Transverse colon (tissue), 4 donors: ENCODE data around the gene VAC14. TPM values are rescaled to one million over a fixed set of nuclear protein-coding genes. Genes with fewer than 3 reads are reported as not detected.

ENCODE experiments used
- DNase-seq: peaks from one replicate; pipeline ENCODE4 v3.0.0-alpha.2; 2019
- H3K27ac ChIP-seq, 4 donors: fragments of 200-600 bp; sonication (generic); 2 replicates each; pipeline ENCODE4 v1.5.1; 2016 to 2018; ENCODE audit warnings: inconsistent platforms in 4 of 4
- H3K27me3 ChIP-seq: fragments of 200-600 bp; sonication (generic); 2 replicates; pipeline ENCODE4 v1.5.1; 2017; ENCODE audit warnings: inconsistent platforms
- H3K36me3 ChIP-seq, 4 donors: fragments of 200-600 bp; sonication (generic); 2 replicates each; pipeline ENCODE4 v1.5.1; 2017 to 2019; ENCODE audit warnings: inconsistent platforms in 4 of 4
- H3K4me1 ChIP-seq, 4 donors: fragments of 200-600 bp; sonication (generic); 2 replicates each; pipeline ENCODE4 v1.5.1; 2017 to 2020; ENCODE audit warnings: inconsistent platforms in 4 of 4
- H3K4me3 ChIP-seq, 4 donors: fragments of 200-600 bp; sonication (generic); 1 replicate in 1 of 4; 2 replicates in 3 of 4; pipeline versions ENCODE4 v1.5.1 to v1.6.1; 2017 to 2019; ENCODE audit warnings: inconsistent platforms in 4 of 4
- H3K9me3 ChIP-seq, 2 donors: fragments of 200-600 bp; sonication (generic); 2 replicates each; pipeline ENCODE4 v1.5.1; 2017 to 2019; ENCODE audit warnings: inconsistent platforms in 2 of 2
- EP300 ChIP-seq: sonication (generic); formaldehyde crosslinking; IDR thresholded peaks from one replicate; pipeline ENCODE4 v1.6.1; 2017; ENCODE audit warnings: antibody characterized with exemption, low read depth
- POLR2A ChIP-seq: fragments of 450-650 bp; IDR thresholded peaks from one replicate; pipeline ENCODE4 v1.6.1; 2016; ENCODE audit warnings: antibody characterized with exemption, mild to moderate bottlenecking, moderate library complexity
- POLR2AphosphoS5 ChIP-seq, 3 donors: sonication (generic); formaldehyde crosslinking; IDR thresholded peaks; one replicate each; pipeline ENCODE4 v1.6.1; 2016; ENCODE audit warnings: antibody characterized with exemption in 3 of 3
- WGBS, 2 donors: methylation state at CpG; one replicate each; pipeline ENCODE4 v1.1.5; 2018; ENCODE audit warnings: low coverage in 1 of 2; 5-methylcytosine and 5-hydroxymethylcytosine counted together
- in situ Hi-C, 4 donors: fragments of 200-750 bp; cut with MboI; loops; one replicate each; pipeline versions ENCODE4 v1.15.0 to v1.15.1; 2017; ENCODE audit warnings: low sequenced_read_pairs in 3 of 4, low pct_ligation_motif_present in 1 of 4, low pct_unique_long_range_greater_than_20kb in 1 of 4
- intact Hi-C: fragments of 100-400 bp; cut with DNase I; formaldehyde crosslinking; loops from one replicate; pipeline ENCODE4 v1.15.1; 2023; ENCODE audit warnings: low total_unique reads
- total RNA-seq, 4 donors: library from RNA; depleted of rRNA; stranded (reverse); fragments of >200 nt; gene quantifications; one replicate each; pipeline ENCODE4 v1.1.0, GENCODE V29; 2016
- TF ChIP-seq, protein P1 (sequence below), 5 experiments: fragments of 200-600 bp in 3 of 5; fragments of 450-650 bp in 2 of 5; sonication (generic) in 3 of 5; IDR thresholded peaks; 1 replicate in 2 of 5; 2 replicates in 3 of 5; pipeline ENCODE4 v1.5.1; 2016 to 2017; ENCODE audit warnings: antibody characterized with exemption in 5 of 5, inconsistent platforms in 3 of 5, mild to moderate bottlenecking in 2 of 5, moderate library complexity in 1 of 5

The VAC14 gene
- total RNA-seq, 4 donors from 2014 or later = 37.2 to 270 (median 64.3) TPM

DNA sequence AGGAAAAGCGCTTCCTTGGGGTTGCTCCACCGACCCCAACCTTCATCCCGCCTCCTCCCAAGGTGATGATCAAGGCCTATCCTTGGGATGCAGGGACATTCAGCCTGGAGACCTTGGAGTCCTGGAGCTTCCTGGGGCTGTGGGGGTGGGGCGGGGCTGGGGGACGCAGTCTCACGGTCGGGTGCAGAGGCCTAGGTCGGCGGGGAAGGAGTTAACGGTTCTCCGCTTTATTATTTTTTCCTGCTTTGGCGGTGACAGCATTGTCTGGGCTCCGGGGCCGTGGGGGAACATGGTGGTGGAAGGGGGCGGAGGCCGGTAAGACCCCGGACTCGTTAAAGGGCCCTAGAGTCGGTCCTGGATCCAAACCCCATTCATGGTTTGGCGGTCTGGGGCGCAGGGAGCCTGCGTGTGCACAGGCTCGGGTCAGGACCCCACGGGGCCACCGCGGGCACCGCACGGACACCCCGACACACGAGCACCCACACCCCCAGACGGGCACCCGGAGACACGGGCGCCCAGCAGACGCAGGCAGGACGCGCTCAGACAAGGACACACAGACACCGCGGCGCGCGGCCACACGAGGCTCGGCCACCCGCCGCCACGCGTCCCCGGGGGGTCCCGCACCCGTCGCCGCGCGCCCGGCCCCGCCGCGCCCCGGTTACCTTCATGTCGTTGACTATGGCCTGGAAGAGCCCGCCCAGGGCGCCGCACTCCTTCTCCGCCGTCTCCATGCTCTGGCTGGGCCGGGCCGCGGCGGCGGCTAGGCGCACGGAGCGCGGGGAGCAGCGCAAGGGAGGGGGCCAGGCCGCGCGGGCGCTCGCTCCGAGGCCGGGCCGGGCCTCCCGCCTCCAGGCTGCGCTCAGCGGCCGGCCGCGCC lies 115.7 kb downstream of the VAC14 start:
- H3K4me1 ChIP-seq = peaks cover 59 to 93% (median 80%) of the 10 kb centered on the region in 4 donors
- no peak for DNase-seq
- in situ Hi-C loops = loop anchor here in 1 of 4 donors (10.0 kb wide), 1 partner anchor 80 kb away; no protein-coding TSS in a partner anchor
- TF ChIP-seq, protein P1, sequence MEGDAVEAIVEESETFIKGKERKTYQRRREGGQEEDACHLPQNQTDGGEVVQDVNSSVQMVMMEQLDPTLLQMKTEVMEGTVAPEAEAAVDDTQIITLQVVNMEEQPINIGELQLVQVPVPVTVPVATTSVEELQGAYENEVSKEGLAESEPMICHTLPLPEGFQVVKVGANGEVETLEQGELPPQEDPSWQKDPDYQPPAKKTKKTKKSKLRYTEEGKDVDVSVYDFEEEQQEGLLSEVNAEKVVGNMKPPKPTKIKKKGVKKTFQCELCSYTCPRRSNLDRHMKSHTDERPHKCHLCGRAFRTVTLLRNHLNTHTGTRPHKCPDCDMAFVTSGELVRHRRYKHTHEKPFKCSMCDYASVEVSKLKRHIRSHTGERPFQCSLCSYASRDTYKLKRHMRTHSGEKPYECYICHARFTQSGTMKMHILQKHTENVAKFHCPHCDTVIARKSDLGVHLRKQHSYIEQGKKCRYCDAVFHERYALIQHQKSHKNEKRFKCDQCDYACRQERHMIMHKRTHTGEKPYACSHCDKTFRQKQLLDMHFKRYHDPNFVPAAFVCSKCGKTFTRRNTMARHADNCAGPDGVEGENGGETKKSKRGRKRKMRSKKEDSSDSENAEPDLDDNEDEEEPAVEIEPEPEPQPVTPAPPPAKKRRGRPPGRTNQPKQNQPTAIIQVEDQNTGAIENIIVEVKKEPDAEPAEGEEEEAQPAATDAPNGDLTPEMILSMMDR (IDR thresholded peaks at IDR 0.05) = no peak
- no peak for TF ChIP-seq POLR2AphosphoS5 (IDR thresholded peaks at IDR 0.05)
- TF ChIP-seq POLR2A = no peak
- TF ChIP-seq EP300 = no peak
- 6% methylated on average over 19 of the region's 90 CpGs; no CpG with 5 or more reads in 1 of the 2 donors for WGBS, 2 donors
- peak overlapping the region; percentile 57 to 61 (median 58) for H3K4me3 ChIP-seq
- H3K9me3 ChIP-seq = no peaks in the 10 kb centered on the region
- H3K27ac ChIP-seq = peak overlapping the region; percentile 80 to 91 (median 89)
- H3K36me3 ChIP-seq = no peaks in the 10 kb centered on the region
- intact Hi-C loops = no loop called here
- peaks cover 6% of the 10 kb centered on the region for H3K27me3 ChIP-seq

DNA sequence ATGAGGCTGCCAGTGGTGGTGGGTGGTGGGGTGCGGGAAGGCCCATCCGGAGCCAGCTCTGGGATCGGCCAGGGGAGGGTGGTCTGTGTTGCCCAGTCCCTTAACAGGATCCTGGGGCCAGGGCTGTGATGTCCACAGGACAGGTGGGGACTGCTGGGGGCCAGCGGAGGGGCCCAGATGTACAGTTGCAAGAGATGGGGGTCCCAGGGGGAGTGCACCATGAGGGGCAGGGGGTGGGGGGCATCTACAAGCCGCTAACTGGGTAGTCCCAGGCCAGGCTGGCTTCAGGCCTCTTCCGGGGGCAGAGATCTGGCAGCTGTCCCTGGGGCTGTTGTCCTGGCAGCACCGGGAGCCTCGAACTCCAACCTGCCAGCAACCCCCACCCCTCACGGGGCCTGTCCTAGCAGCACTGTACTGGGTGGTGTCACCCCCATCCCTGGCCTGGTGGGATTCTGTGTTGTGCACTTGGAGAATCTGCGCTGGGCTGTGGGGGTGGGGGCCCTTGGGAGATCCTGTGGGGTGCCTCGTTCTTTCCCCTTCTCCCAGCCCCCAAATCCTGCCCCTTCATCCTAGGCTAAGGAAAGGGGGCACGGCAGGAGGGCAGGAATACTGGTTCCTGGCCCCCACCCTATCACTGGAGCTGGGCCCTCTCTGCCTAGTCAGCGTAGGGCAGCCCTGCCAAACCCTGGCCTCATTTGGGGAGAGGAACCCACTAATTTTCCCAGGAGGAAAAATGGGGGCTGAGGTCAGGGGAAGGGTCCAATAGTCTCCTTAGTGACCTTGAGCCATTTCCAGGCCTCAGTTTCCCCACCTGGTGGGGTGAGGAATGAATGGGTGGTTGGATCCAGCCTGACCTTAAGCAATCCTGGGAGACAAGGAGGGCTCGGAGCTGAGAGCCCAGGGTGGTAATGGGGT lies 116.6 kb downstream of the VAC14 start:
- Histone ChIP-seq H3K4me3 (peak overlapping the region; percentile 57 to 61 (median 58)), H3K27me3 (peaks cover 6% of the 10 kb centered on the region), H3K9me3 (no peaks in the 10 kb centered on the region), H3K36me3 (no peaks in the 10 kb centered on the region), H3K27ac (peak overlapping the region; percentile 80 to 91 (median 89)), H3K4me1 (peaks cover 53 to 87% (median 74%) of the 10 kb centered on the region in 4 donors)
- in situ Hi-C loops (loop anchor here in 1 of 4 donors (10.0 kb wide), 1 partner anchor 80 kb away; no protein-coding TSS in a partner anchor), intact Hi-C loops (loop anchor here (5.0 kb wide), 1 partner anchor 73 kb away; no protein-coding TSS in a partner anchor)
- TF ChIP-seq, protein P1 (IDR thresholded peaks at IDR 0.05) = no peak
- TF ChIP-seq POLR2A (no peak), EP300 (no peak), POLR2AphosphoS5 (IDR thresholded peaks at IDR 0.05) (no peak)
- no peak for DNase-seq
- WGBS, 2 donors = 64% methylated on average over 9 of the region's 14 CpGs; no CpG with 5 or more reads in 1 of the 2 donors

DNA sequence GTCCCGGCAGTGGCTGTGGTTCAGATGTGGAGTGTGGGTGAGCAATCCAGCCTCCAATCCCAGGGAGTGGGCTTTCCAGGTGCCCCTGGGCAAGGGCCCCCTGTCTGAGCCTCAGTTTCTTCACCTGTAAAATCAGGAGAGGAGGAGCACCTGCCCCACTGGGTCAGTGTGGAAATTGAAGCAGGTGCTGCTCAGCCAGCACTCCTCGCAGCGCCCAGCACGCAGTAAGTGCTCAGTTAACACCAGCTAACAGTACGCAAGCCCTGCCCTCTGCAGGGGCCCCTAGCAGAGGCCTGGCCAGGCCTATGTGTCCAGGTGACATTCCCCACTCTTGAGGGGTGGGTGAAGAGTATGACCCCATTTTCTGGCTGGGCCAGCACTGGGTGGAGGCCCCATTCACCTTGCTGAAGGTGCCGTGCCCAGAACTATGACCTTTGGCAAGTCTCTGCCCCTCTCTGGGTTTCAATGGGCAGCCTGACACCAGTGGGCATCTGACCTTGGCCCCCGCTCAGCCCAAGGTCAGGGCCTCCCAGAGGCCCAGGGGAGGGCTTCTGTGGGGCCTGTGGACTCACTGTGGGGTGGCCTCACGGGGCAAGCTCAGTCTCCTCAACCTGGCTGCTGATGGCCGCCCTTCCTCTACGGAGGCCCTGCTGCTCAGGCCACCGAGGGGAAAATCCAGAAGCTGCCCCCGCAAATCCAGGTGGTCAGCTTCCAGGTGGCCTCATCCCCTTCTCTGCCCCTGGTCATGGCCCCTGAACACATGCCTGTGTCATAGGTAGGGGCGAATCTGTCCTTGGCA lies 117.6 kb downstream of the VAC14 start:
- Histone ChIP-seq H3K36me3 (no peaks in the 10 kb centered on the region), H3K27ac (peak overlapping the region; percentile 80 to 91 (median 89)), H3K9me3 (no peaks in the 10 kb centered on the region), H3K4me1 (peaks cover 42 to 77% (median 63%) of the 10 kb centered on the region in 4 donors), H3K4me3 (peak overlapping the region in 3 of 4 donors; percentile 57 to 59 (median 58)), H3K27me3 (peaks cover 6% of the 10 kb centered on the region)
- no peak for DNase-seq
- intact Hi-C loops = loop anchor here (5.0 kb wide), 1 partner anchor 74 kb away; no protein-coding TSS in a partner anchor
- in situ Hi-C loops = loop anchor here in 1 of 4 donors (10.0 kb wide), 1 partner anchor 81 kb away; no protein-coding TSS in a partner anchor
- TF ChIP-seq POLR2AphosphoS5 (IDR thresholded peaks at IDR 0.05) = no peak
- 81% methylated on average over 13 of the region's 13 CpGs; no CpG with 5 or more reads in 1 of the 2 donors for WGBS, 2 donors
